Neutrophil (primary cell): Measurements from ENCODE around the gene UGT3A1.

ENCODE experiments used
- H3K27ac ChIP-seq: fragments of 200-600 bp; sonication (generic); 2 replicates; pipeline ENCODE4 v1.5.1; 2016; ENCODE audit warnings: mild to moderate bottlenecking, moderate library complexity
- H3K27me3 ChIP-seq: fragments of 200-600 bp; sonication (generic); 2 replicates; pipeline ENCODE4 v1.6.0; 2016; ENCODE audit warnings: mild to moderate bottlenecking
- H3K36me3 ChIP-seq: fragments of 200-600 bp; sonication (generic); 2 replicates; pipeline ENCODE4 v1.5.1; 2017
- H3K4me1 ChIP-seq, 2 experiments: fragments of 200-600 bp in 1 of 2; sonication (generic) in 1 of 2; 1 replicate in 1 of 2; 2 replicates in 1 of 2; pipeline versions ENCODE4 v1.5.1 to v1.6.1; 2013 to 2016; ENCODE audit warnings: low read depth in 1 of 2, low read length in 1 of 2, mild to moderate bottlenecking in 1 of 2, moderate library complexity in 1 of 2; ENCODE audit not compliant: control insufficient read depth in 1 of 2, insufficient read depth in 1 of 2
- H3K4me3 ChIP-seq, 2 experiments: fragments of 200-600 bp in 1 of 2; sonication (generic) in 1 of 2; 1 replicate in 1 of 2; 2 replicates in 1 of 2; pipeline ENCODE4 v1.5.1; 2013 to 2016; ENCODE audit warnings: low read depth in 1 of 2, low read length in 1 of 2, mild to moderate bottlenecking in 1 of 2, moderate library complexity in 1 of 2
- H3K9me3 ChIP-seq: fragments of 200-600 bp; sonication (generic); 2 replicates; pipeline ENCODE4 v1.5.1; 2016
- CTCF ChIP-seq: fragments of 200-600 bp; sonication (generic); IDR thresholded peaks from 2 replicates; pipeline ENCODE4 v1.5.1; 2016; ENCODE audit warnings: antibody characterized with exemption

UGT3A1 gene

GRCh38 chr5:36017622-36018021 is 26.4 kb upstream of the UGT3A1 start:
- no peak for TF ChIP-seq CTCF
- Histone ChIP-seq H3K27ac (no peak overlapping the region), H3K4me3 (no peak overlapping the region), H3K4me1 (no peaks in the 10 kb centered on the region), H3K36me3 (no peaks in the 10 kb centered on the region), H3K27me3 (no peaks in the 10 kb centered on the region), H3K9me3 (no peaks in the 10 kb centered on the region)

GRCh38 chr5:36017004-36017403 is 25.8 kb upstream of the UGT3A1 start:
- Histone ChIP-seq H3K36me3 (no peaks in the 10 kb centered on the region), H3K27me3 (no peaks in the 10 kb centered on the region), H3K4me3 (no peak overlapping the region), H3K9me3 (no peaks in the 10 kb centered on the region), H3K27ac (no peak overlapping the region), H3K4me1 (no peaks in the 10 kb centered on the region)
- TF ChIP-seq CTCF, result no peak

GRCh38 chr5:36013182-36013581 is 22.0 kb upstream of the UGT3A1 start:
- H3K36me3 ChIP-seq, result no peaks in the 10 kb centered on the region
- H3K4me1 ChIP-seq, result no peaks in the 10 kb centered on the region
- no peak overlapping the region for H3K27ac ChIP-seq
- H3K4me3 ChIP-seq, result no peak overlapping the region
- H3K27me3 ChIP-seq, result no peaks in the 10 kb centered on the region
- no peaks in the 10 kb centered on the region for H3K9me3 ChIP-seq
- no peak for TF ChIP-seq CTCF

GRCh38 chr5:36009698-36010097 is 18.5 kb upstream of the UGT3A1 start:
- Histone ChIP-seq H3K36me3 (no peaks in the 10 kb centered on the region), H3K9me3 (no peaks in the 10 kb centered on the region), H3K4me1 (no peaks in the 10 kb centered on the region), H3K27ac (no peak overlapping the region), H3K4me3 (no peak overlapping the region), H3K27me3 (no peaks in the 10 kb centered on the region)
- TF ChIP-seq CTCF, result no peak

- Histone ChIP-seq H3K9me3 (no peaks in the 10 kb centered on the region), H3K4me1 (no peaks in the 10 kb centered on the region), H3K36me3 (no peaks in the 10 kb centered on the region), H3K4me3 (no peak overlapping the region), H3K27ac (no peak overlapping the region), H3K27me3 (no peaks in the 10 kb centered on the region)
- TF ChIP-seq CTCF, result no peak
Measured at GRCh38 chr5:36007366-36007765, 16.2 kb upstream of the UGT3A1 start.

- Histone ChIP-seq H3K9me3 (no peaks in the 10 kb centered on the region), H3K4me3 (no peak overlapping the region), H3K27me3 (no peaks in the 10 kb centered on the region), H3K27ac (no peak overlapping the region), H3K36me3 (no peaks in the 10 kb centered on the region), H3K4me1 (no peaks in the 10 kb centered on the region)
- no peak for TF ChIP-seq CTCF
Measured at GRCh38 chr5:36006163-36006562, 15.0 kb upstream of the UGT3A1 start.
